Measurements from ENCODE around the gene KIAA1958. TPM values are rescaled to one million over a fixed set of nuclear protein-coding genes. Genes with fewer than 3 reads are reported as not detected.
"Not testable (repeated sequence)": the region's sequence is repeated elsewhere in the genome, so short reads cannot be mapped to it uniquely, and the experiment has no call there.

KIAA1958 gene
- total RNA-seq, 2 experiments from 2014 or later, result 14.9 to 15.3 TPM

GRCh38 chr9:112507001-112507680 is 20.5 kb downstream of the KIAA1958 start:
- CTCF ChIA-PET, result no interaction called here

DNA sequence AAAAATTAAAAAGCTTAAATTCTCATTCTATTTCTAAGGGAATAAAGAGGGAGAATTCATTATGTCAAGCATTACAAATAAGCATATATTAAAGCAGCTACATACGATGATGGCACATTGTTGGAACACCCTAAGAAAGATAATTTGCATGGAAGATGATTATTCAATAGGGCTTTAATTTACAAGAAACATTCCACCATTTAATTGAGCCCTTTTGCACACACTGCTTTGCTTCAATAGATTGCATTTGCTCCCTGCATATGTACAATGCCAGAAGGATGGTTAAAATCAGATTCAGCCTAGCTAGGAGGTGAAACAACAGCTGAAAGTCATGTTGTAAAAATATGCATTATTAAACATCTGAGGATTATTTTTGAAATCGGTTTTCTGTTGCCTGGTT is 21.8 kb downstream of the KIAA1958 start:
- CTCF ChIA-PET, result no interaction called here
- Mint-ChIP-seq H3K4me1 (ENCODE audit: low read depth) (no peaks in the 10 kb centered on the region), H3K27ac (no peak overlapping the region), H3K36me3 (ENCODE audit: low read depth) (no peaks in the 10 kb centered on the region), H3K27me3 (no peaks in the 10 kb centered on the region), H3K4me3 (no peak overlapping the region), H3K9me3 (no peaks in the 10 kb centered on the region)
- TF ChIP-seq, protein P1, sequence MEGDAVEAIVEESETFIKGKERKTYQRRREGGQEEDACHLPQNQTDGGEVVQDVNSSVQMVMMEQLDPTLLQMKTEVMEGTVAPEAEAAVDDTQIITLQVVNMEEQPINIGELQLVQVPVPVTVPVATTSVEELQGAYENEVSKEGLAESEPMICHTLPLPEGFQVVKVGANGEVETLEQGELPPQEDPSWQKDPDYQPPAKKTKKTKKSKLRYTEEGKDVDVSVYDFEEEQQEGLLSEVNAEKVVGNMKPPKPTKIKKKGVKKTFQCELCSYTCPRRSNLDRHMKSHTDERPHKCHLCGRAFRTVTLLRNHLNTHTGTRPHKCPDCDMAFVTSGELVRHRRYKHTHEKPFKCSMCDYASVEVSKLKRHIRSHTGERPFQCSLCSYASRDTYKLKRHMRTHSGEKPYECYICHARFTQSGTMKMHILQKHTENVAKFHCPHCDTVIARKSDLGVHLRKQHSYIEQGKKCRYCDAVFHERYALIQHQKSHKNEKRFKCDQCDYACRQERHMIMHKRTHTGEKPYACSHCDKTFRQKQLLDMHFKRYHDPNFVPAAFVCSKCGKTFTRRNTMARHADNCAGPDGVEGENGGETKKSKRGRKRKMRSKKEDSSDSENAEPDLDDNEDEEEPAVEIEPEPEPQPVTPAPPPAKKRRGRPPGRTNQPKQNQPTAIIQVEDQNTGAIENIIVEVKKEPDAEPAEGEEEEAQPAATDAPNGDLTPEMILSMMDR (IDR thresholded peaks at IDR 0.05), result no peak
- ATAC-seq, result no peak
- DNase-seq, result no peak
- intact Hi-C loops (cut with micrococcal nuclease), result no loop called here
- POLR2A ChIA-PET, result interaction anchor here (0.6 to 0.7 kb wide), 2 partner anchors 35 to 474 kb away, joined by 3 to 5 read pairs; no protein-coding TSS in a partner anchor

More at GRCh38 chr9:112507001-112507680, 20.5 kb downstream of the KIAA1958 start:
- H3K9me3 Mint-ChIP-seq, result no peaks in the 10 kb centered on the region
- H3K36me3 Mint-ChIP-seq (ENCODE audit: low read depth), result no peaks in the 10 kb centered on the region
- H3K4me3 Mint-ChIP-seq, result no peak overlapping the region
- no peak for DNase-seq
- no peak for ATAC-seq
- intact Hi-C loops (cut with micrococcal nuclease), result no loop called here
- no peaks in the 10 kb centered on the region for H3K4me1 Mint-ChIP-seq (ENCODE audit: low read depth)
- H3K27me3 Mint-ChIP-seq, result no peaks in the 10 kb centered on the region
- POLR2A ChIA-PET, result no interaction called here
- TF ChIP-seq, protein P1 (IDR thresholded peaks at IDR 0.05), result no peak
- no peak overlapping the region for H3K27ac Mint-ChIP-seq

- H3K27ac Mint-ChIP-seq; POLR2A ChIA-PET; DNase-seq; H3K36me3 Mint-ChIP-seq (ENCODE audit: low read depth); intact Hi-C loops (cut with micrococcal nuclease); H3K4me3 Mint-ChIP-seq; H3K9me3 Mint-ChIP-seq; H3K27me3 Mint-ChIP-seq; ATAC-seq; H3K4me1 Mint-ChIP-seq (ENCODE audit: low read depth): not testable (repeated sequence)
- CTCF ChIA-PET, result interaction anchor here (0.8 kb wide), 1 partner anchor 187 kb away, joined by 3 read pairs; no protein-coding TSS in a partner anchor
Observed at GRCh38 chr9:112512377-112512776, 25.8 kb downstream of the KIAA1958 start.

- DNase-seq (no peak), ATAC-seq (no peak)
- Mint-ChIP-seq H3K27me3 (no peaks in the 10 kb centered on the region), H3K36me3 (ENCODE audit: low read depth) (no peaks in the 10 kb centered on the region), H3K4me3 (no peak overlapping the region), H3K9me3 (no peaks in the 10 kb centered on the region), H3K4me1 (ENCODE audit: low read depth) (no peaks in the 10 kb centered on the region), H3K27ac (no peak overlapping the region)
- CTCF ChIA-PET, result no interaction called here
- intact Hi-C loops (cut with micrococcal nuclease), result no loop called here
- TF ChIP-seq, protein P1 (IDR thresholded peaks at IDR 0.05), result no peak
- POLR2A ChIA-PET, result no interaction called here
Observed at GRCh38 chr9:112516769-112517168, 30.1 kb downstream of the KIAA1958 start.

GRCh38 chr9:112520069-112520468 is 33.4 kb downstream of the KIAA1958 start:
- Mint-ChIP-seq H3K4me1 (ENCODE audit: low read depth) (no peaks in the 10 kb centered on the region), H3K9me3 (no peaks in the 10 kb centered on the region), H3K27ac (no peak overlapping the region), H3K36me3 (ENCODE audit: low read depth) (no peaks in the 10 kb centered on the region), H3K27me3 (no peaks in the 10 kb centered on the region), H3K4me3 (no peak overlapping the region)
- intact Hi-C loops (cut with micrococcal nuclease), result no loop called here
- ChIA-PET POLR2A (no interaction called here), CTCF (interaction anchor here (1.0 kb wide), 1 partner anchor 25 kb away, joined by 3 read pairs; no protein-coding TSS in a partner anchor)
- no peak for DNase-seq
- TF ChIP-seq, protein P1 (IDR thresholded peaks at IDR 0.05), result no peak
- ATAC-seq, result no peak
